ENCODE results near the gene MTARC1.

The MTARC1 gene

GRCh38 chr1:220834155-220834870, 47.6 kb downstream of the MTARC1 start:
- DNase-seq (ENCODE audit: low read depth) = no peak
